K562 (cell line): ENCODE measurements around the gene POPDC2. TPM values are rescaled to one million over a fixed set of nuclear protein-coding genes. Genes with fewer than 3 reads are reported as not detected.

Experiments used
- CBX2 ChIP-seq: fragments of 200-600 bp; sonication (generic); IDR thresholded peaks from one replicate; pipeline ENCODE4 v1.6.1; 2012; ENCODE audit warnings: mild to moderate bottlenecking, low read length, inconsistent platforms; ENCODE audit not compliant: insufficient read depth, poor library complexity, severe bottlenecking
- CHD2 ChIP-seq: IDR thresholded peaks from 2 replicates; pipeline ENCODE4 v1.6.1; 2011; ENCODE audit warnings: low read depth, low read length
- ETV5 ChIP-seq: sonication (generic); formaldehyde crosslinking; IDR thresholded peaks from 2 replicates; pipeline ENCODE4 v1.4.0; 2020; ENCODE audit warnings: low read depth, mild to moderate bottlenecking, missing genetic modification reagents
- FOS ChIP-seq: IDR thresholded peaks from 3 replicates; pipeline ENCODE4 v1.6.1; 2011; ENCODE audit not compliant: insufficient read length; ENCODE audit errors: extremely low read depth
- FOXJ2 ChIP-seq: fragments of 200-800 bp; sonication (Bioruptor generic); IDR thresholded peaks from 2 replicates; pipeline ENCODE4 v1.6.1; 2016; ENCODE audit warnings: missing genetic modification characterization, missing compliant biosample characterization
- FOXK2 ChIP-seq, 2 experiments: fragments of 450-650 bp; IDR thresholded peaks in 1 of 2; conservative IDR thresholded peaks in 1 of 2; 2 replicates each; pipeline ENCODE4 v1.6.1; 2016; ENCODE audit warnings: low read depth in 2 of 2, mild to moderate bottlenecking in 1 of 2
- MAZ ChIP-seq, 2 experiments: fragments of 450-650 bp in 1 of 2; sonication (generic) in 1 of 2; formaldehyde crosslinking; IDR thresholded peaks in 1 of 2; conservative IDR thresholded peaks in 1 of 2; 2 replicates each; pipeline versions ENCODE4 v1.4.0 to v1.5.0; 2020; ENCODE audit warnings: mild to moderate bottlenecking in 1 of 2, missing genetic modification reagents in 1 of 2
- MTA2 ChIP-seq: fragments of 450-650 bp; IDR thresholded peaks from 2 replicates; pipeline ENCODE4 v1.6.1; 2016; ENCODE audit warnings: low read depth
- MYC ChIP-seq, 2 experiments: fragments of 250-450 bp in 1 of 2; sonication (Bioruptor Pico) in 1 of 2; IDR thresholded peaks; 2 replicates each; pipeline versions ENCODE4 v1.5.1 to v1.6.1; 2012 to 2021; ENCODE audit warnings: low read depth in 2 of 2, borderline replicate concordance in 1 of 2, improper control_type of control experiment in 1 of 2, low read length in 1 of 2, mild to moderate bottlenecking in 1 of 2, moderate library complexity in 1 of 2
- RAD21 ChIP-seq, 2 experiments: fragments of 250-450 bp in 1 of 2; fragments of 450-650 bp in 1 of 2; sonication (Bioruptor Pico) in 1 of 2; formaldehyde crosslinking in 1 of 2; IDR thresholded peaks in 1 of 2; conservative IDR thresholded peaks in 1 of 2; 2 replicates each; pipeline versions ENCODE4 v1.4.0 to v1.8.0; 2020 to 2022; ENCODE audit warnings: mild to moderate bottlenecking in 2 of 2, moderate library complexity in 1 of 2
- RHOXF2B ChIP-seq: fragments of 250-450 bp; sonication (Bioruptor Pico); conservative IDR thresholded peaks from 2 replicates; pipeline ENCODE4 v1.5.1; 2021
- SIN3A ChIP-seq, 2 experiments: fragments of 150-350 bp in 1 of 2; IDR thresholded peaks; 2 replicates each; pipeline ENCODE4 v1.6.1; 2011 to 2016; ENCODE audit warnings: borderline replicate concordance in 2 of 2, low read depth in 2 of 2, low read length in 2 of 2, mild to moderate bottlenecking in 2 of 2, moderate library complexity in 2 of 2; ENCODE audit not compliant: control insufficient read depth in 1 of 2
- SIRT6 ChIP-seq: IDR thresholded peaks from one replicate; pipeline ENCODE4 v1.6.1; 2012; ENCODE audit warnings: low read depth, mild to moderate bottlenecking, control low read depth, inconsistent platforms, low read length, moderate library complexity
- SMAD4 ChIP-seq: fragments of 250-450 bp; sonication (Bioruptor Pico); conservative IDR thresholded peaks from 2 replicates; pipeline ENCODE4 v1.8.0; 2021; ENCODE audit warnings: inconsistent platforms, mild to moderate bottlenecking, moderate library complexity
- SMARCB1 ChIP-seq: IDR thresholded peaks from 2 replicates; pipeline ENCODE4 v1.6.1; 2011; ENCODE audit warnings: improper control_type of control experiment, low read depth; ENCODE audit not compliant: insufficient read length
- ZKSCAN8 ChIP-seq: fragments of 200-800 bp; sonication (Bioruptor generic); IDR thresholded peaks from 2 replicates; pipeline ENCODE4 v1.6.1; 2016; ENCODE audit warnings: missing genetic modification characterization, missing compliant biosample characterization
- ZNF253 ChIP-seq: fragments of 250-450 bp; sonication (Bioruptor Pico); conservative IDR thresholded peaks from 2 replicates; pipeline ENCODE4 v1.6.1; 2021; ENCODE audit warnings: mild to moderate bottlenecking
- ZNF75A ChIP-seq: fragments of 450-650 bp; formaldehyde crosslinking; IDR thresholded peaks from 2 replicates; pipeline ENCODE4 v1.4.0; 2020; ENCODE audit warnings: mild to moderate bottlenecking
- ZNF830 ChIP-seq: fragments of 250-450 bp; sonication (Bioruptor Pico); IDR thresholded peaks from 2 replicates; pipeline ENCODE4 v1.5.0; 2021; ENCODE audit warnings: mild to moderate bottlenecking
- polyA plus RNA-seq, 8 experiments: library from polyadenylated mRNA; depleted of rRNA in 4 of 8; stranded (reverse) in 5 of 8; unstranded in 3 of 8; fragments of >200 nt; fragmentation: Nextera tagmentation in 2 of 8; fragmentation: Illumina TruSeq in 1 of 8; extraction: Ambion mirVana in 2 of 8; extraction: Trizol in 1 of 8; gene quantifications; 2 replicates each; pipeline versions ENCODE4 v1.2.1 to v1.2.3, GENCODE V29; 2011 to 2014; ENCODE audit warnings: inconsistent platforms in 1 of 8, missing spikeins in 1 of 8
- total RNA-seq, 7 experiments: library from RNA; depleted of rRNA in 6 of 7; stranded (reverse); fragments of >200 nt in 6 of 7; fragmentation: Illumina TruSeq in 2 of 7; extraction: Trizol in 2 of 7; gene quantifications; 2 replicates each; pipeline versions ENCODE4 v1.2.1 to v1.2.3, GENCODE V29; 2011 to 2021; ENCODE audit warnings: low replicate concordance in 1 of 7
- TF ChIP-seq, protein P1 (sequence below): sonication (generic); formaldehyde crosslinking; IDR thresholded peaks from 2 replicates; pipeline ENCODE4 v1.8.0; 2023; ENCODE audit warnings: mild to moderate bottlenecking, missing genetic modification reagents

The POPDC2 gene
- total and polyA plus RNA-seq, 9 of the 15 experiments (the other 6 are each of a cell fraction or from before 2014, with no cell fraction given) = 0.08 to 0.32 (median 0.13) TPM; not detected in 4

DNA sequence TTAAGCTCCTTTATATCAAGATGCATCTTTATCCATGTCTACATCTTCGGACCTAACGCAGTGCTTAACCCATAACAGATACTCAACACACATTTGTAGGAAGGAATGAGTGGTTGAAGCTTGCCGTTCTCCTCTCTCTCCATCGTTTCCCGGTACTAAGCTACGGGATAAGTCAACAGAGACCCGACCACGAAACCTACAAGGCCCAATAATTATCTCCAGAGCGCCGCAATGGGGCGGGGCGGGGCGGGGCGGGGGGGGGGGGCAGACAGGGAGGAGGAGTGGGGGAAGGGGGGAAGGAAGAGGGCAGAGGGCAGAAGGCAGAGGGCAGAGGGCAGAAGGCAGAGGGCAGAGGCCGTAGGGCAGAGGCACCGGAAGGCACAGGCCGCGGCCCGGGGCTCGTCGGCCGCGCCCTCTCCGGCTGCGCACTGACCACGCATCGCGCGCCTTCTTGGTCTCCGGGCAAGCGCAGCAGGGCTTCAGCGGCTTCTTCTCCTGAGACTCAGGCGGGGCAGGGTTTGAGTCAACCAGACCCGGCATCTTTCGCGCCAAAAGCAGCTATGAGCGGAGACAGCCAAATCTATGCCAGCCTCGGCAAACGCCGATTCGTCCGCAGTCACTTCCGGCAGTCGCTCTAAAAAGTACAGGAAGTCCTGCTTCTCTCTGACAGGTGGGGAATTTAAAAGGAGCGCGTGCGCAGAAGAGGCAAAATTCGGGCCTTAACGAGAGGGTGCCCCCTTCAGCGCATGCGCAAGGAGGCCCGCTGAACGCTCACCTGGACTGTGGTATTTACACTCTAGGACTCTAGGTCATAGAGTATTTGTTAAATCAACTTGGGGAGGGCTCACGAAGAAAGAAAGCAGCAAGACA lies 16.6 kb upstream of the POPDC2 start, which contains the start of gene COX17 (continued):
- peak; percentile 7 to 28; a peak in 3 of 4 replicates for TF ChIP-seq RAD21 (CRISPR knock-in tag; conservative IDR thresholded peaks at IDR 0.05 in 1 of 2, IDR thresholded peaks at IDR 0.05 in 1 of 2)
- no peak for TF ChIP-seq ZNF830 (CRISPR knock-in tag)
- peak; percentile 45 to 68; a peak in 3 of 4 replicates for TF ChIP-seq FOXK2 (conservative IDR thresholded peaks at IDR 0.05 in 1 of 2, IDR thresholded peaks at IDR 0.05 in 1 of 2; ENCODE audit: low read depth in 2 of 2)
- TF ChIP-seq ZNF253 = no peak
- peak; percentile 72 for TF ChIP-seq MYC (IDR thresholded peaks at IDR 0.05; ENCODE audit: low read depth, low read length)
- no peak for TF ChIP-seq MYC (CRISPR knock-in tag; IDR thresholded peaks at IDR 0.05; ENCODE audit: borderline replicate concordance, low read depth)
- TF ChIP-seq ZKSCAN8 = no peak
- peak; percentile 75 for TF ChIP-seq SMAD4 (CRISPR knock-in tag)
- peak; percentile 56; the same call in 1 of the 2 replicates for TF ChIP-seq FOXJ2 (tag)
- peak; percentile 56; the same call in 1 of the 2 replicates for TF ChIP-seq CHD2
- 0 out of 2 replicates have a peak, but pooled peaks have one; percentile 37 for TF ChIP-seq ZNF75A (CRISPR knock-in tag)
- no peak for TF ChIP-seq SMARCB1
- TF ChIP-seq SIRT6 = no peak
- TF ChIP-seq MTA2 = peak; percentile 91
- TF ChIP-seq SIN3A (IDR thresholded peaks at IDR 0.05; ENCODE audit: borderline replicate concordance in 2 of 2, control insufficient read depth in 1 of 2, low read depth in 2 of 2, low read length in 2 of 2) = peak in 1 of 2 experiments; percentile 65; a peak in 1 of 4 replicates
- TF ChIP-seq CBX2 = no peak
- TF ChIP-seq, protein P1, sequence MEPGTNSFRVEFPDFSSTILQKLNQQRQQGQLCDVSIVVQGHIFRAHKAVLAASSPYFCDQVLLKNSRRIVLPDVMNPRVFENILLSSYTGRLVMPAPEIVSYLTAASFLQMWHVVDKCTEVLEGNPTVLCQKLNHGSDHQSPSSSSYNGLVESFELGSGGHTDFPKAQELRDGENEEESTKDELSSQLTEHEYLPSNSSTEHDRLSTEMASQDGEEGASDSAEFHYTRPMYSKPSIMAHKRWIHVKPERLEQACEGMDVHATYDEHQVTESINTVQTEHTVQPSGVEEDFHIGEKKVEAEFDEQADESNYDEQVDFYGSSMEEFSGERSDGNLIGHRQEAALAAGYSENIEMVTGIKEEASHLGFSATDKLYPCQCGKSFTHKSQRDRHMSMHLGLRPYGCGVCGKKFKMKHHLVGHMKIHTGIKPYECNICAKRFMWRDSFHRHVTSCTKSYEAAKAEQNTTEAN (CRISPR knock-in tag) = no peak
- TF ChIP-seq ETV5 (CRISPR knock-in tag) = peak; percentile 79
- no peak for TF ChIP-seq FOS
- peak; percentile 63 to 93 for TF ChIP-seq MAZ (CRISPR knock-in tag; conservative IDR thresholded peaks at IDR 0.05 in 1 of 2, IDR thresholded peaks at IDR 0.05 in 1 of 2)
- no peak for TF ChIP-seq RHOXF2B
